SK-N-SH treated with all-trans-retinoic acid at 6 μM for 48 hours (cell line): Measurements from ENCODE around the gene SPAG9.
A peak's percentile ranks its signal among the peaks of the same experiment; 100 is the strongest.

Source experiments
- ATAC-seq: fragments of 200-7000 bp; cut with Tn5 transposase; 3 replicates; pipeline ENCODE4 v1.9.1; 2020; ENCODE audit warnings: mild to moderate bottlenecking, moderate library complexity
- CSDC2 ChIP-seq: fragments of 250-450 bp; sonication (Bioruptor Pico); IDR thresholded peaks from 2 replicates; pipeline ENCODE4 v1.5.0; 2020; ENCODE audit warnings: mild to moderate bottlenecking, moderate library complexity
- ESRRG ChIP-seq: fragments of 250-450 bp; sonication (Bioruptor Pico); IDR thresholded peaks from 2 replicates; pipeline ENCODE4 v1.6.1; 2021; ENCODE audit warnings: mild to moderate bottlenecking
- GLIS3 ChIP-seq: fragments of 250-450 bp; sonication (Bioruptor Pico); IDR thresholded peaks from 2 replicates; pipeline ENCODE4 v1.5.0; 2020; ENCODE audit warnings: mild to moderate bottlenecking, moderate library complexity
- OSR1 ChIP-seq: fragments of 250-450 bp; sonication (Bioruptor Pico); IDR thresholded peaks from 2 replicates; pipeline ENCODE4 v1.8.0; 2022; ENCODE audit warnings: moderate library complexity, mild to moderate bottlenecking, inconsistent platforms
- POU6F1 ChIP-seq: fragments of 250-450 bp; sonication (Bioruptor Pico); IDR thresholded peaks from 2 replicates; pipeline ENCODE4 v1.8.0; 2021; ENCODE audit warnings: low read depth, mild to moderate bottlenecking, moderate library complexity, borderline replicate concordance
- SNAI2 ChIP-seq: fragments of 250-450 bp; sonication (Bioruptor Pico); IDR thresholded peaks from 2 replicates; pipeline ENCODE4 v1.5.0; 2020; ENCODE audit warnings: mild to moderate bottlenecking, moderate library complexity
- TCF4 ChIP-seq: fragments of 250-450 bp; sonication (Bioruptor Pico); IDR thresholded peaks from 2 replicates; pipeline ENCODE4 v1.8.0; 2021; ENCODE audit warnings: mild to moderate bottlenecking, moderate library complexity, borderline replicate concordance
- TOX ChIP-seq: fragments of 250-450 bp; sonication (Bioruptor Pico); IDR thresholded peaks from 2 replicates; pipeline ENCODE4 v1.8.0; 2021; ENCODE audit warnings: mild to moderate bottlenecking, moderate library complexity, borderline replicate concordance
- ZC3H10 ChIP-seq: fragments of 250-450 bp; sonication (Bioruptor Pico); IDR thresholded peaks from 2 replicates; pipeline ENCODE4 v1.5.1; 2021; ENCODE audit warnings: mild to moderate bottlenecking, moderate library complexity
- ZFP3 ChIP-seq: fragments of 250-450 bp; sonication (Bioruptor Pico); IDR thresholded peaks from 2 replicates; pipeline ENCODE4 v1.5.0; 2020; ENCODE audit warnings: mild to moderate bottlenecking, moderate library complexity
- ZNF565 ChIP-seq: fragments of 450-650 bp; formaldehyde crosslinking; conservative IDR thresholded peaks from 2 replicates; pipeline ENCODE4 v1.5.0; 2020; ENCODE audit warnings: low read depth, mild to moderate bottlenecking, moderate library complexity
- ZNF8 ChIP-seq: fragments of 450-650 bp; formaldehyde crosslinking; IDR thresholded peaks from 2 replicates; pipeline ENCODE4 v1.5.0; 2020; ENCODE audit warnings: mild to moderate bottlenecking, moderate library complexity
- TF ChIP-seq, protein P1 (sequence below): fragments of 250-450 bp; sonication (Bioruptor Pico); IDR thresholded peaks from 2 replicates; pipeline ENCODE4 v1.5.1; 2020; ENCODE audit warnings: low read depth, mild to moderate bottlenecking, moderate library complexity
- TF ChIP-seq, protein P2 (sequence below): fragments of 250-450 bp; sonication (Bioruptor Pico); IDR thresholded peaks from 2 replicates; pipeline ENCODE4 v1.8.0; 2020; ENCODE audit warnings: mild to moderate bottlenecking, moderate library complexity, borderline replicate concordance
- TF ChIP-seq, protein P3 (sequence below): fragments of 250-450 bp; sonication (Bioruptor Pico); IDR thresholded peaks from 2 replicates; pipeline ENCODE4 v1.5.0; 2020; ENCODE audit warnings: mild to moderate bottlenecking, moderate library complexity
- TF ChIP-seq, protein P4 (sequence below): fragments of 250-450 bp; sonication (Bioruptor Pico); IDR thresholded peaks from 2 replicates; pipeline ENCODE4 v1.5.1; 2021; ENCODE audit warnings: mild to moderate bottlenecking, moderate library complexity

The SPAG9 gene

DNA sequence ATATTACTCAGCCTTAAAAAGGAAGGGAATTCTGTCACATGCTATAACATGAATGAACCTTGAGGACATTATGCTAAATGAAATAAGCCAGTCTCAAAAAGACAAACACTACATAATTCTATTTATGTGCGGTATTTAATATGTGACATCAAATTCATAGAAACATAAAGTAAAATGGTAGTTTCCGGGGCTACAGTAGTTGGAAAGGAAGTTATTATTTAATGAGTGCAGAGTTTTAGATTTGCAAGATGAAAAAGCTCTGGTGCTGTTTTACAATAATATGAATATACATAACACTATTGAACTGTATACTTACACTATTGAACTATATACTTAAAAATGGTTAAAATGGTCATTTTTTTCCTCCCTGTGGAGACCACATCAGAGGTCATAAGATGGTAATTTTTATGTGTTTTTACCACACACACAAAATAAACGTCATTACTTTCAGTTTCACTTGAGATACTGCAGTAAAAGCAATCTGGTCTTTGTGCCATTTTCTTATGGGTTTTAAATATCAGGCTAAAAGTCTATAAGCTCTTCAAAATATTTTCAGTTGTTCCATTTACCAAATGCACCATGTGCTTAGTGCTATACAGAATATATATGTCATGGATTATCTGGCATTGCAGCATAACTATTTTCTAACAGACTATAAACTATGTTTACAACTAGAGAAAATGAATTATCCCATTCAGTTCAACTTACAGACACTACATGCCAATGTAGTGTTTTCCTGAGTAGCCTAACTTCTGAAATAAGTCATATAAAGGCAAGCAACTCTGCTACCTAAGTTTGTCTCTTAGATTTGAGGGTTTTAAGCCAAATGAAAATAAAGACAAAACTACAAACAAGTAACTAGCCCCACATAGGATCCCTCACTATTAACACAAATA is 90.9 kb downstream of the SPAG9 start:
- ATAC-seq: peak; percentile 62
- TF ChIP-seq CSDC2 (CRISPR knock-in tag) (no peak), ESRRG (no peak), OSR1 (CRISPR knock-in tag) (no peak), TOX (CRISPR knock-in tag) (no peak), TCF4 (CRISPR knock-in tag) (no peak), ZNF8 (CRISPR knock-in tag) (no peak), ZC3H10 (no peak)
- TF ChIP-seq, protein P1, sequence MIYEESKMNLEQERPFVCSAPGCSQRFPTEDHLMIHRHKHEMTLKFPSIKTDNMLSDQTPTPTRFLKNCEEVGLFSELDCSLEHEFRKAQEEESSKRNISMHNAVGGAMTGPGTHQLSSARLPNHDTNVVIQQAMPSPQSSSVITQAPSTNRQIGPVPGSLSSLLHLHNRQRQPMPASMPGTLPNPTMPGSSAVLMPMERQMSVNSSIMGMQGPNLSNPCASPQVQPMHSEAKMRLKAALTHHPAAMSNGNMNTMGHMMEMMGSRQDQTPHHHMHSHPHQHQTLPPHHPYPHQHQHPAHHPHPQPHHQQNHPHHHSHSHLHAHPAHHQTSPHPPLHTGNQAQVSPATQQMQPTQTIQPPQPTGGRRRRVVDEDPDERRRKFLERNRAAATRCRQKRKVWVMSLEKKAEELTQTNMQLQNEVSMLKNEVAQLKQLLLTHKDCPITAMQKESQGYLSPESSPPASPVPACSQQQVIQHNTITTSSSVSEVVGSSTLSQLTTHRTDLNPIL (CRISPR knock-in tag): no peak
- TF ChIP-seq, protein P2, sequence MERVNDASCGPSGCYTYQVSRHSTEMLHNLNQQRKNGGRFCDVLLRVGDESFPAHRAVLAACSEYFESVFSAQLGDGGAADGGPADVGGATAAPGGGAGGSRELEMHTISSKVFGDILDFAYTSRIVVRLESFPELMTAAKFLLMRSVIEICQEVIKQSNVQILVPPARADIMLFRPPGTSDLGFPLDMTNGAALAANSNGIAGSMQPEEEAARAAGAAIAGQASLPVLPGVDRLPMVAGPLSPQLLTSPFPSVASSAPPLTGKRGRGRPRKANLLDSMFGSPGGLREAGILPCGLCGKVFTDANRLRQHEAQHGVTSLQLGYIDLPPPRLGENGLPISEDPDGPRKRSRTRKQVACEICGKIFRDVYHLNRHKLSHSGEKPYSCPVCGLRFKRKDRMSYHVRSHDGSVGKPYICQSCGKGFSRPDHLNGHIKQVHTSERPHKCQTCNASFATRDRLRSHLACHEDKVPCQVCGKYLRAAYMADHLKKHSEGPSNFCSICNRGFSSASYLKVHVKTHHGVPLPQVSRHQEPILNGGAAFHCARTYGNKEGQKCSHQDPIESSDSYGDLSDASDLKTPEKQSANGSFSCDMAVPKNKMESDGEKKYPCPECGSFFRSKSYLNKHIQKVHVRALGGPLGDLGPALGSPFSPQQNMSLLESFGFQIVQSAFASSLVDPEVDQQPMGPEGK: no peak

- TF ChIP-seq, protein P3, sequence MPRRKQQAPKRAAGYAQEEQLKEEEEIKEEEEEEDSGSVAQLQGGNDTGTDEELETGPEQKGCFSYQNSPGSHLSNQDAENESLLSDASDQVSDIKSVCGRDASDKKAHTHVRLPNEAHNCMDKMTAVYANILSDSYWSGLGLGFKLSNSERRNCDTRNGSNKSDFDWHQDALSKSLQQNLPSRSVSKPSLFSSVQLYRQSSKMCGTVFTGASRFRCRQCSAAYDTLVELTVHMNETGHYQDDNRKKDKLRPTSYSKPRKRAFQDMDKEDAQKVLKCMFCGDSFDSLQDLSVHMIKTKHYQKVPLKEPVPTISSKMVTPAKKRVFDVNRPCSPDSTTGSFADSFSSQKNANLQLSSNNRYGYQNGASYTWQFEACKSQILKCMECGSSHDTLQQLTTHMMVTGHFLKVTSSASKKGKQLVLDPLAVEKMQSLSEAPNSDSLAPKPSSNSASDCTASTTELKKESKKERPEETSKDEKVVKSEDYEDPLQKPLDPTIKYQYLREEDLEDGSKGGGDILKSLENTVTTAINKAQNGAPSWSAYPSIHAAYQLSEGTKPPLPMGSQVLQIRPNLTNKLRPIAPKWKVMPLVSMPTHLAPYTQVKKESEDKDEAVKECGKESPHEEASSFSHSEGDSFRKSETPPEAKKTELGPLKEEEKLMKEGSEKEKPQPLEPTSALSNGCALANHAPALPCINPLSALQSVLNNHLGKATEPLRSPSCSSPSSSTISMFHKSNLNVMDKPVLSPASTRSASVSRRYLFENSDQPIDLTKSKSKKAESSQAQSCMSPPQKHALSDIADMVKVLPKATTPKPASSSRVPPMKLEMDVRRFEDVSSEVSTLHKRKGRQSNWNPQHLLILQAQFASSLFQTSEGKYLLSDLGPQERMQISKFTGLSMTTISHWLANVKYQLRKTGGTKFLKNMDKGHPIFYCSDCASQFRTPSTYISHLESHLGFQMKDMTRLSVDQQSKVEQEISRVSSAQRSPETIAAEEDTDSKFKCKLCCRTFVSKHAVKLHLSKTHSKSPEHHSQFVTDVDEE (CRISPR knock-in tag): no peak
- no peak for TF ChIP-seq ESRRG
- TF ChIP-seq ZC3H10: no peak
- ATAC-seq: no peak
Measured at GRCh38 chr17:51029142-51029541, 91.5 kb downstream of the SPAG9 start.

- TF ChIP-seq ZFP3 (CRISPR knock-in tag) (no peak), ZNF565 (no peak), GLIS3 (CRISPR knock-in tag) (no peak), POU6F1 (CRISPR knock-in tag) (no peak), TCF4 (CRISPR knock-in tag) (no peak), SNAI2 (CRISPR knock-in tag) (no peak), ZNF8 (CRISPR knock-in tag) (no peak), ESRRG (no peak)
- TF ChIP-seq, protein P2: no peak
- TF ChIP-seq, protein P4, sequence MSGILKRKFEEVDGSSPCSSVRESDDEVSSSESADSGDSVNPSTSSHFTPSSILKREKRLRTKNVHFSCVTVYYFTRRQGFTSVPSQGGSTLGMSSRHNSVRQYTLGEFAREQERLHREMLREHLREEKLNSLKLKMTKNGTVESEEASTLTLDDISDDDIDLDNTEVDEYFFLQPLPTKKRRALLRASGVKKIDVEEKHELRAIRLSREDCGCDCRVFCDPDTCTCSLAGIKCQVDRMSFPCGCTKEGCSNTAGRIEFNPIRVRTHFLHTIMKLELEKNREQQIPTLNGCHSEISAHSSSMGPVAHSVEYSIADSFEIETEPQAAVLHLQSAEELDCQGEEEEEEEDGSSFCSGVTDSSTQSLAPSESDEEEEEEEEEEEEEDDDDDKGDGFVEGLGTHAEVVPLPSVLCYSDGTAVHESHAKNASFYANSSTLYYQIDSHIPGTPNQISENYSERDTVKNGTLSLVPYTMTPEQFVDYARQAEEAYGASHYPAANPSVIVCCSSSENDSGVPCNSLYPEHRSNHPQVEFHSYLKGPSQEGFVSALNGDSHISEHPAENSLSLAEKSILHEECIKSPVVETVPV (CRISPR knock-in tag): no peak
- ATAC-seq: peak; percentile 50
Measured at GRCh38 chr17:51028176-51028863, 92.3 kb downstream of the SPAG9 start.
